ENCODE measurements around the gene CTXN1. TPM values are rescaled to one million over a fixed set of nuclear protein-coding genes. Genes with fewer than 3 reads are reported as not detected.
A peak's percentile ranks its signal among the peaks of the same experiment; 100 is the strongest.

The CTXN1 gene
- total and polyA plus RNA-seq, 12 donors = 1.3 to 17.9 (median 10.6) TPM; not detected in 1

DNA sequence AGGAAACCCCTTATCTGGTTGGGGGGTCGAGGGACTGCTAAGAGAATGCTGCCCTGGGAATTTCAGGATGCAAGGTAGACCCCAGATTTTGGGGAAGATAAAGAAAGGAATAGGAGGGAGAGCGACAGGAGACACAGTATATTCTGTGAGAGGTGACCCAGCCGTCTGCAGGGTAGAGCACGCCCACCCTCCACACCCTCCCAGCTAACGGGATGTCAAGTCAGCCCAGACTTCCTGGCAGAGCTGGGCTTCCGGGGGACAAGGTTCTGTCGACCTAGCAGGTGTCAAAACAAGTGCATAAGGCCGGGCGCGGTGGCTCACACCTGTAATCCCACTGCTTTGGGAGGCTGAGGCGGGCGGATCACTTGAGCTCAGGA lies 51.0 kb downstream of the CTXN1 start:
- intact Hi-C loops (cut with DNase I) = no loop called here
- H3K36me3 ChIP-seq (replicated peaks in 1 of 2) = no peaks in the 10 kb centered on the region
- 28 to 49% (median 45%) methylated on average over 8 to 12 of the region's 12 CpGs for WGBS, 4 donors
- H3K4me1 ChIP-seq (replicated peaks in 1 of 2) = peaks cover 6 to 13% of the 10 kb centered on the region in 2 donors
- peaks cover 29% of the 10 kb centered on the region for H3K27me3 ChIP-seq
- no peak overlapping the region for H3K4me3 ChIP-seq
- no peaks in the 10 kb centered on the region for H3K9me3 ChIP-seq (replicated peaks in 1 of 3)
- no peak for TF ChIP-seq POLR2A (IDR thresholded peaks at IDR 0.05)
- TF ChIP-seq, protein P1, sequence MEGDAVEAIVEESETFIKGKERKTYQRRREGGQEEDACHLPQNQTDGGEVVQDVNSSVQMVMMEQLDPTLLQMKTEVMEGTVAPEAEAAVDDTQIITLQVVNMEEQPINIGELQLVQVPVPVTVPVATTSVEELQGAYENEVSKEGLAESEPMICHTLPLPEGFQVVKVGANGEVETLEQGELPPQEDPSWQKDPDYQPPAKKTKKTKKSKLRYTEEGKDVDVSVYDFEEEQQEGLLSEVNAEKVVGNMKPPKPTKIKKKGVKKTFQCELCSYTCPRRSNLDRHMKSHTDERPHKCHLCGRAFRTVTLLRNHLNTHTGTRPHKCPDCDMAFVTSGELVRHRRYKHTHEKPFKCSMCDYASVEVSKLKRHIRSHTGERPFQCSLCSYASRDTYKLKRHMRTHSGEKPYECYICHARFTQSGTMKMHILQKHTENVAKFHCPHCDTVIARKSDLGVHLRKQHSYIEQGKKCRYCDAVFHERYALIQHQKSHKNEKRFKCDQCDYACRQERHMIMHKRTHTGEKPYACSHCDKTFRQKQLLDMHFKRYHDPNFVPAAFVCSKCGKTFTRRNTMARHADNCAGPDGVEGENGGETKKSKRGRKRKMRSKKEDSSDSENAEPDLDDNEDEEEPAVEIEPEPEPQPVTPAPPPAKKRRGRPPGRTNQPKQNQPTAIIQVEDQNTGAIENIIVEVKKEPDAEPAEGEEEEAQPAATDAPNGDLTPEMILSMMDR (IDR thresholded peaks at IDR 0.05) = no peak
- DNase-seq = peak in 1 of 7 donors; percentile 24
- no peak overlapping the region for H3K27ac ChIP-seq

Other genes with a start within 250 kb of the CTXN1 start
- gene MCEMP1, start 249.0 kb downstream of the CTXN1 start, total RNA-seq = 1 to 10 TPM in 1 of 9 donors, under 1 TPM in 6, not detected in 2; 0.26 to 1.9 (median 0.56) TPM
- 1 to 10 TPM in 1 of 3 donors, under 1 TPM in 2; 0.47 to 1.4 (median 0.48) TPM for gene MCEMP1, start 249.0 kb downstream of the CTXN1 start, polyA plus RNA-seq
- 100 to 1,000 TPM in 8 of 9 donors, 10 to 100 TPM in 1; 85.3 to 227 (median 145) TPM for gene TRAPPC5, start 245.3 kb downstream of the CTXN1 start, total RNA-seq
- 100 to 1,000 TPM in 2 of 3 donors, 1 to 10 TPM in 1; 5.6 to 502 (median 471) TPM for gene TRAPPC5, start 245.3 kb downstream of the CTXN1 start, polyA plus RNA-seq
- under 1 TPM in 5 of 9 donors, not detected in 4; 0.28 to 0.61 (median 0.42) TPM for gene FCER2, start 224.0 kb downstream of the CTXN1 start, total RNA-seq
- 1 to 10 TPM in 1 of 3 donors, under 1 TPM in 1, not detected in 1; 0.54 to 2.6 TPM for gene FCER2, start 224.0 kb downstream of the CTXN1 start, polyA plus RNA-seq
- 1 to 10 TPM in 1 of 9 donors, under 1 TPM in 4, not detected in 4; 0.54 to 1.5 (median 0.83) TPM for gene CLEC4G, start 194.0 kb downstream of the CTXN1 start, total RNA-seq
- 1 to 10 TPM in 2 of 3 donors, under 1 TPM in 1; 0.26 to 2.2 (median 1.8) TPM for gene CLEC4G, start 194.0 kb downstream of the CTXN1 start, polyA plus RNA-seq
- gene CD209, start 178.6 kb downstream of the CTXN1 start, total RNA-seq = 10 to 100 TPM in 8 of 9 donors, under 1 TPM in 1; 0.67 to 50.6 (median 17.1) TPM
- gene CD209, start 178.6 kb downstream of the CTXN1 start, polyA plus RNA-seq = 1 to 10 TPM; 3.0 to 9.8 (median 3.1) TPM
- 10 to 100 TPM in 1 of 9 donors, 1 to 10 TPM in 3, under 1 TPM in 4, not detected in 1; 0.37 to 91.6 (median 2.6) TPM for gene CLEC4M, start 162.9 kb downstream of the CTXN1 start, total RNA-seq
- gene CLEC4M, start 162.9 kb downstream of the CTXN1 start, polyA plus RNA-seq = 1 to 10 TPM in 1 of 3 donors, under 1 TPM in 2; 0.67 to 3.9 (median 0.88) TPM
- 10 to 100 TPM in 8 of 9 donors, 1 to 10 TPM in 1; 8.8 to 22.2 (median 20.6) TPM for gene EVI5L, start 95.9 kb downstream of the CTXN1 start, total RNA-seq
- gene EVI5L, start 95.9 kb downstream of the CTXN1 start, polyA plus RNA-seq = 10 to 100 TPM in 2 of 3 donors, 1 to 10 TPM in 1; 9.5 to 20.8 (median 14.9) TPM
- gene PRR36, start 51.7 kb downstream of the CTXN1 start, total RNA-seq = 1 to 10 TPM in 4 of 9 donors, under 1 TPM in 4, not detected in 1; 0.22 to 5.2 (median 1.0) TPM
- gene PRR36, start 51.7 kb downstream of the CTXN1 start, polyA plus RNA-seq = 1 to 10 TPM in 2 of 3 donors, under 1 TPM in 1; 0.51 to 4.6 (median 1.5) TPM
- gene LRRC8E, start 37.6 kb downstream of the CTXN1 start, total RNA-seq = 10 to 100 TPM in 7 of 9 donors, 1 to 10 TPM in 1, under 1 TPM in 1; 0.67 to 22.9 (median 11.8) TPM
- 10 to 100 TPM in 1 of 3 donors, 1 to 10 TPM in 2; 2.4 to 11.4 (median 3.1) TPM for gene LRRC8E, start 37.6 kb downstream of the CTXN1 start, polyA plus RNA-seq
- 10 to 100 TPM in 6 of 9 donors, 1 to 10 TPM in 3; 6.8 to 41.2 (median 19.4) TPM for gene MAP2K7, start 22.3 kb downstream of the CTXN1 start, total RNA-seq
- gene MAP2K7, start 22.3 kb downstream of the CTXN1 start, polyA plus RNA-seq = 100 to 1,000 TPM in 1 of 3 donors, 10 to 100 TPM in 1, 1 to 10 TPM in 1; 7.5 to 110 (median 21.7) TPM
- 1 to 10 TPM in 3 of 9 donors, under 1 TPM in 3, not detected in 3; 0.23 to 7.0 (median 1.4) TPM for gene TGFBR3L, start 11.3 kb downstream of the CTXN1 start, total RNA-seq
- gene TGFBR3L, start 11.3 kb downstream of the CTXN1 start, polyA plus RNA-seq = 1 to 10 TPM in 2 of 3 donors, under 1 TPM in 1; 0.62 to 3.3 (median 1.2) TPM
- 10 to 100 TPM; 12.7 to 38.2 (median 22.1) TPM for gene SNAPC2, start 5.8 kb downstream of the CTXN1 start, total RNA-seq
- gene SNAPC2, start 5.8 kb downstream of the CTXN1 start, polyA plus RNA-seq = 10 to 100 TPM in 2 of 3 donors, 1 to 10 TPM in 1; 8.2 to 20.7 (median 16.0) TPM
- 10 to 100 TPM; 48.1 to 88.2 (median 58.9) TPM for gene TIMM44, start 17.5 kb upstream of the CTXN1 start, total RNA-seq
- 100 to 1,000 TPM in 2 of 3 donors, 10 to 100 TPM in 1; 58.3 to 218 (median 183) TPM for gene TIMM44, start 17.5 kb upstream of the CTXN1 start, polyA plus RNA-seq
- 10 to 100 TPM; 16.8 to 78.9 (median 67.0) TPM for gene ELAVL1, start 79.5 kb upstream of the CTXN1 start, total RNA-seq
- 10 to 100 TPM; 12.8 to 53.5 (median 15.9) TPM for gene ELAVL1, start 79.5 kb upstream of the CTXN1 start, polyA plus RNA-seq
- under 1 TPM in 2 of 9 donors, not detected in 7; 0.11 to 0.78 TPM for gene CCL25, start 126.6 kb upstream of the CTXN1 start, total RNA-seq
- not detected for gene CCL25, start 126.6 kb upstream of the CTXN1 start, polyA plus RNA-seq
- gene FBN3, start 223.5 kb upstream of the CTXN1 start, total RNA-seq = under 1 TPM in 2 of 9 donors, not detected in 7; 0.04 to 0.28 TPM
- under 1 TPM in 2 of 3 donors, not detected in 1; 0.03 to 0.64 TPM for gene FBN3, start 223.5 kb upstream of the CTXN1 start, polyA plus RNA-seq

Data from adrenal gland (tissue), 12 donors.